ENCODE results near the gene MYMX. TPM values are rescaled to one million over a fixed set of nuclear protein-coding genes. Genes with fewer than 3 reads are reported as not detected.

Gene MYMX
- total and polyA plus RNA-seq, 2 of the 4 experiments (the other 2 are of a cell fraction) = not detected

DNA sequence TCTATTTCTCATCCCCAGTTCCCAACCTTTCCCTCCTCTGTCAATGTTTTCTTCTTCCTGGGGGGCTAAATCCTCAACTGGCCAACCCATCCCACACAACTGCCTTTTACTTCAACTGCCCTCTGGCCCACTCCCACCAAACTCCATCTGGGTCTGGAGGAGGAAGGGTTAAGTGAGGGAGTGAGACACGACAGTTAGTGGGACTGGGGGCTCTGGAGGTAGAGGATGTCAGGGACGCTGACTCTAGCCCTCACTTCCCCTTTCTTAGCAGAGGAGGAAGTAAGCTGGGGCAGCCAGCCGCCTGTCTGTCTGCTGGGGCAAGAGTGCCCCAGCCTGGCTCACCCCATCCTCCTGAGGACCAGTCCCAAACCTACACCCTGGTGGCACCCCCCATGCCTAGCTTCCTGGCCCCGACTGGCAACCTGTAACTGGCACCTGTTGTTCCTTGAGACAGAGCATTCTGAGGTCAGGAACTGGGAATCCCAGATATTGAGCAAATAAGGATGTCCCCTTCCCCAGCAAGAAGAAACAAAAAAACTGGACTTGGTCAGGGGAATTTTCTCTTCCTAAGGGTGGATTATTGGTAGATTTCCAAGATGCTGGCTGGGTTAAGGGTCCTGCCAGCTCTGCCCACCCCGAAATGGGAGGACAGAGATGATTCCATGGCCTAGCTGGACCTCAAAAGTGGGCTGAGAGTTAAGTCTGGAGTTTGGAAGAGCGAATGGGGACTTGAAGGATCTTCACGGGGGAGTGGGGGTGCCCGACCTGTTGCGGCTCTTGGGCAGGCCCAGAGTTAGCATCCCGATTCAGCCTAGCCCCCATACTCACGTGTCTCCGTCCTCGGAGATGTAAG, 47.7 kb downstream of the MYMX start:
- Histone ChIP-seq H4K20me1 (ENCODE audit: insufficient read depth, low read length) (peaks cover 9% of the 10 kb centered on the region), H2BK120ac (ENCODE audit: low read depth, low read length) (no peak overlapping the region; the same call in 1 of the 2 replicates), H3K14ac (replicated peaks; ENCODE audit: low read depth, low read length) (peak overlapping the region; percentile 96), H4K5ac (ENCODE audit: low read depth, low read length) (no peak overlapping the region), H3K4me3 (ENCODE audit: insufficient read depth, low read depth, low read length) (peak overlapping the region; percentile 90), H4K8ac (ENCODE audit: low read depth in 2 of 2, low read length in 2 of 2) (peak overlapping the region; percentile 39 to 55; a peak in 2 of 4 replicates), H3K23ac (ENCODE audit: low read depth, low read length) (peak overlapping the region; percentile 88; the same call in 1 of the 2 replicates), H2AK5ac (ENCODE audit: low read depth, low read length) (peak overlapping the region; percentile 84), H2AFZ (replicated peaks; ENCODE audit: low read length, poor library complexity) (peak overlapping the region; percentile 91), H2BK5ac (ENCODE audit: low read depth, low read length, poor library complexity, severe bottlenecking) (peak overlapping the region; percentile 29), H3K27ac (ENCODE audit: insufficient read depth, low read length) (peak overlapping the region; percentile 75), H3K79me1 (ENCODE audit: low read depth in 1 of 2, low read length in 2 of 2) (peaks cover 24 to 37% of the 10 kb centered on the region in 2 experiments), H3K18ac (ENCODE audit: low read depth, low read length) (peak overlapping the region; percentile 9; the same call in 1 of the 2 replicates), H4K91ac (ENCODE audit: insufficient read depth, low read depth, low read length) (peak overlapping the region; percentile 56; the same call in 1 of the 2 replicates), H2BK15ac (ENCODE audit: low read depth, low read length) (no peak overlapping the region; the same call in 2 of the 3 replicates), H2AK9ac (replicated peaks; ENCODE audit: low read depth, low read length, poor library complexity) (peak overlapping the region; percentile 98), H2BK20ac (ENCODE audit: low read depth, low read length) (no peak overlapping the region; the same call in 1 of the 2 replicates), H3K4me1 (ENCODE audit: control insufficient read depth, insufficient read depth, low read length) (peaks cover 22% of the 10 kb centered on the region), H3K9me3 (ENCODE audit: control insufficient read depth, insufficient read depth, low read length) (no peaks in the 10 kb centered on the region), H3K36me3 (ENCODE audit: control insufficient read depth, insufficient read depth, low read length) (peaks cover 7% of the 10 kb centered on the region), H3K9ac (ENCODE audit: low read depth, low read length) (peak overlapping the region; percentile 82), H3K56ac (ENCODE audit: extremely low read depth, insufficient read depth, low read length) (peak overlapping the region; percentile 14; the same call in 1 of the 2 replicates), H3K27me3 (ENCODE audit: control insufficient read depth, insufficient read depth, low read length) (peaks cover 12% of the 10 kb centered on the region), H3K4me2 (ENCODE audit: low read depth, low read length) (peak overlapping the region; percentile 99), H3K4ac (ENCODE audit: low read depth, low read length) (peak overlapping the region; percentile 74), H3K9me1 (ENCODE audit: insufficient read depth, low read length) (peaks cover 14% of the 10 kb centered on the region)
- POLR2A ChIA-PET (ENCODE audit: unreplicated experiment) = no interaction called here
- BruUV-seq (replicated peaks) = no TSS peak
- in situ Hi-C loops (cut with MboI; ENCODE audit: low sequenced_read_pairs) (no loop called here), dilution Hi-C loops (cut with HindIII; ENCODE audit: low sequenced_read_pairs, unreplicated experiment) (no loop called here), intact Hi-C loops (cut with micrococcal nuclease) (no loop called here)
- CTCF ChIA-PET = interaction anchor here (0.7 to 1.6 kb wide), 2 partner anchors 49 to 101 kb away, joined by 3 to 4 read pairs; partner anchors contain the start of gene AARS2
- ATAC-seq (ENCODE audit: low read depth) (no peak), DNase-seq (peak; percentile 31)
- peak; percentile 57 for TF ChIP-seq BHLHE40 (IDR thresholded peaks at IDR 0.05; ENCODE audit: low read depth, low read length)
- TF ChIP-seq RCOR1 (IDR thresholded peaks at IDR 0.05; ENCODE audit: insufficient replicate concordance, low read length) = no peak
- TF ChIP-seq MXI1 (IDR thresholded peaks at IDR 0.05; ENCODE audit: borderline replicate concordance, low read depth, low read length) = no peak
- WGBS, 2 experiments (ENCODE audit: extremely low coverage in 2 of 2, insufficient read length in 1 of 2) = no CpG with 5 or more reads among the region's 13 CpGs

Data from IMR-90 (cell line).